CD8-positive, alpha-beta memory T cell (primary cell): Measurements from ENCODE around the gene OPA3. TPM values are rescaled to one million over a fixed set of nuclear protein-coding genes. Genes with fewer than 3 reads are reported as not detected.
A peak's percentile ranks its signal among the peaks of the same experiment; 100 is the strongest.
"Not testable (repeated sequence)": the region's sequence is repeated elsewhere in the genome, so short reads cannot be mapped to it uniquely, and the experiment has no call there.

Source experiments
- CTCF ChIA-PET: fragments of 350-600 bp; sonication (Branson Sonifier 250); formaldehyde crosslinking; loops from one replicate; lab custom pipeline; 2021; ENCODE audit warnings: antibody characterized with exemption; lab: Charles Lee
- POLR2A ChIA-PET: fragments of 350-600 bp; sonication (Branson Sonifier 250); formaldehyde crosslinking; loops from one replicate; lab custom pipeline; 2021; ENCODE audit warnings: antibody characterized with exemption; lab: Charles Lee
- DNase-seq, 5 donors: peaks; one replicate each; pipeline versions ENCODE4 v3.0.0 to v3.0.0-alpha.2; 2020 to 2022; ENCODE audit warnings: mixed read lengths in 1 of 5
- H3K27ac ChIP-seq: one replicate; pipeline ENCODE4 v1.7.0; 2013; ENCODE audit warnings: low read depth, mild to moderate bottlenecking, low read length, moderate library complexity
- H3K27me3 ChIP-seq: 2 replicates; pipeline ENCODE4 v1.7.0; 2013; ENCODE audit warnings: low read length, mild to moderate bottlenecking; ENCODE audit not compliant: insufficient read depth, poor library complexity, severe bottlenecking
- H3K36me3 ChIP-seq: 2 replicates; pipeline ENCODE4 v1.7.0; 2013; ENCODE audit warnings: mild to moderate bottlenecking, low read length, moderate library complexity; ENCODE audit not compliant: insufficient read depth
- H3K4me1 ChIP-seq: 2 replicates; pipeline ENCODE4 v1.7.0; 2013; ENCODE audit warnings: mild to moderate bottlenecking, low read length, moderate library complexity; ENCODE audit not compliant: insufficient read depth
- H3K4me3 ChIP-seq: 2 replicates; pipeline ENCODE4 v1.7.0; 2013; ENCODE audit warnings: mild to moderate bottlenecking, low read length
- H3K9me3 ChIP-seq: 2 replicates; pipeline ENCODE4 v1.7.0; 2013; ENCODE audit warnings: mild to moderate bottlenecking, low read length
- H3K27ac Mint-ChIP-seq, 8 donors: one replicate each; pipeline ENCODE4 v1.8.0; 2020 to 2021; ENCODE audit warnings: mixed read lengths in 8 of 8, mild to moderate bottlenecking in 6 of 8, inconsistent platforms in 3 of 8, moderate library complexity in 3 of 8
- H3K27me3 Mint-ChIP-seq, 2 donors: one replicate each; pipeline ENCODE4 v1.8.0; 2020 to 2021; ENCODE audit warnings: mixed read lengths in 2 of 2, mild to moderate bottlenecking in 1 of 2, moderate library complexity in 1 of 2
- H3K36me3 Mint-ChIP-seq, 3 donors: one replicate each; pipeline ENCODE4 v1.8.0; 2020 to 2021; ENCODE audit warnings: mixed read lengths in 3 of 3, inconsistent platforms in 1 of 3, mild to moderate bottlenecking in 1 of 3
- H3K4me1 Mint-ChIP-seq, 3 donors: one replicate each; pipeline ENCODE4 v1.8.0; 2020 to 2021; ENCODE audit warnings: mixed read lengths in 3 of 3, inconsistent platforms in 1 of 3, mild to moderate bottlenecking in 1 of 3
- H3K4me3 Mint-ChIP-seq, 7 donors: one replicate each; pipeline ENCODE4 v1.8.0; 2020 to 2021; ENCODE audit warnings: mixed read lengths in 7 of 7, mild to moderate bottlenecking in 6 of 7, moderate library complexity in 4 of 7, inconsistent platforms in 2 of 7
- H3K9me3 Mint-ChIP-seq, 5 donors: one replicate each; pipeline ENCODE4 v1.8.0; 2020 to 2022; ENCODE audit warnings: mixed read lengths in 5 of 5, mild to moderate bottlenecking in 3 of 5, moderate library complexity in 2 of 5, inconsistent platforms in 1 of 5
- polyA plus RNA-seq: library from polyadenylated mRNA; unstranded; fragments of 300-500 nt; fragmentation: Illumina TruSeq; gene quantifications from one replicate; pipeline ENCODE4 v1.2.3, GENCODE V29; 2021
- total RNA-seq, 2 experiments: library from RNA; stranded (reverse); gene quantifications; one replicate each; pipeline ENCODE4 v1.2.3, GENCODE V29; 2021

OPA3 gene
- total RNA-seq (10 to 100 TPM; 14.2 to 17.5 TPM), polyA plus RNA-seq (18.1 TPM)

- peak within 1 kb of the TSS; percentile 91 to 100 (median 98) for H3K27ac Mint-ChIP-seq
- ChIA-PET CTCF (interaction anchor here (0.7 to 2.6 kb wide), 5 partner anchors 57 to 108 kb away, joined by 3 to 8 read pairs (median 3); partner anchors contain the start of gene QPCTL), POLR2A (interaction anchor here (1.1 to 2.5 kb wide), 3 partner anchors 58 to 102 kb away, joined by 3 to 10 read pairs (median 3); no protein-coding TSS in a partner anchor)
- Histone ChIP-seq H3K4me3 (peak within 1 kb of the TSS; percentile 100), H3K4me1 (peaks cover 12% of the 10 kb centered on the region), H3K27me3 (no peaks in the 10 kb centered on the region), H3K27ac (peak within 1 kb of the TSS; percentile 99), H3K36me3 (no peaks in the 10 kb centered on the region), H3K9me3 (no peaks in the 10 kb centered on the region)
- peak; percentile 99 to 100 (median 99) for DNase-seq
- H3K4me3 Mint-ChIP-seq: peak within 1 kb of the TSS; percentile 86 to 98 (median 94)
- no peaks in the 10 kb centered on the region for H3K9me3 Mint-ChIP-seq
- H3K4me1 Mint-ChIP-seq: peaks cover 17 to 26% (median 19%) of the 10 kb centered on the region in 3 donors
- peaks cover 4 to 11% of the 10 kb centered on the region in 2 donors for H3K27me3 Mint-ChIP-seq
- H3K36me3 Mint-ChIP-seq: peaks cover 0 to 13% (median 5%) of the 10 kb centered on the region in 3 donors
Measured at GRCh38 chr19:45584332-45585157, at the start of gene OPA3. Gene OPA3 (minus strand): TSS chr19:45584802. CDS start chr19:45584764, 38 bp downstream.

DNA sequence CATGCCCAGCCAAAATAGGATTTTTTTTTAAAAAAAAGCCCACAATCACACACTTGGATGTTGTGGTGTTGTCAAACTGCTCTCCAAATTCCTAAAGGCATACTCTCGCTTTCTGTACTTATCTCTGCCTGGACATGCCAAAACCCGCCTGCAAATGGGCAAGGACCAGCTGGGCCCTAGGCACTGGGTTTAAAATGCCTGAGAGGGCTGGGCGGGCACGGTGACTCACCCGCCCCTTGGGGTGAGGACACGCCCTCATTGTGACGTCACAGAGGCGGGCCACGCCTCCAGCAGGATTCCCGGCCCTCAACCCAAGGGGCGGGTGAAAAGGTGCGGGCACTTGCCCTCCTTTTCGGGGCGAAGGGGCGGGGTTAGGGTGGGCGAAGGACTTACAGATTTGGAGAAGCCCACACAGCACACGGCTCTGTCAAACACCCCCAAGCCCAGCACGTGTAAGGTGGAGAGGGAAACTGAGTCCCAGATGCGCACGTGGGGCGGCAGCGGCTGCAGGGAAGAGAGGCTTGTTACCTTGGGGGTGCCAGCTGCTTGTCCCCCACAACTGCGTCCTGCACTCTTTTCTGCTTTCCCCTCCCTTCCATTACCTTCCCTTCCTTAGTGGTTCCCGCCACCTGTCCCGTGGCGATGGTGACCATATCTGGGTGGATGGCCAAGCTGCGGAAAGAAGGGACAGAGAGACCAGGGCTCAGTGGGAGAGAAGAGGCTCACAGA is 48.0 kb upstream of the OPA3 start:
- peaks cover 6% of the 10 kb centered on the region for H3K36me3 ChIP-seq
- POLR2A ChIA-PET: interaction anchor here (1.3 kb wide), 1 partner anchor 8 kb away, joined by 3 read pairs; no protein-coding TSS in a partner anchor
- Mint-ChIP-seq H3K4me1 (peaks cover 0 to 2% (median 0%) of the 10 kb centered on the region in 3 donors), H3K9me3 (no peaks in the 10 kb centered on the region), H3K4me3 (no peak overlapping the region), H3K36me3 (peaks cover 0 to 29% (median 0%) of the 10 kb centered on the region in 3 donors), H3K27ac (peak overlapping the region in 3 of 8 donors; percentile 36 to 66 (median 55)), H3K27me3 (peaks cover 0 to 2% of the 10 kb centered on the region in 2 donors)
- no peaks in the 10 kb centered on the region for H3K9me3 ChIP-seq
- no peaks in the 10 kb centered on the region for H3K4me1 ChIP-seq
- H3K27ac ChIP-seq: no peak overlapping the region
- no peaks in the 10 kb centered on the region for H3K27me3 ChIP-seq
- CTCF ChIA-PET: interaction anchor here (2.9 kb wide), 1 partner anchor 10 kb away, joined by 8 read pairs; no protein-coding TSS in a partner anchor
- peak in 3 of 5 donors; percentile 8 to 53 (median 25) for DNase-seq
- H3K4me3 ChIP-seq: no peak overlapping the region

DNA sequence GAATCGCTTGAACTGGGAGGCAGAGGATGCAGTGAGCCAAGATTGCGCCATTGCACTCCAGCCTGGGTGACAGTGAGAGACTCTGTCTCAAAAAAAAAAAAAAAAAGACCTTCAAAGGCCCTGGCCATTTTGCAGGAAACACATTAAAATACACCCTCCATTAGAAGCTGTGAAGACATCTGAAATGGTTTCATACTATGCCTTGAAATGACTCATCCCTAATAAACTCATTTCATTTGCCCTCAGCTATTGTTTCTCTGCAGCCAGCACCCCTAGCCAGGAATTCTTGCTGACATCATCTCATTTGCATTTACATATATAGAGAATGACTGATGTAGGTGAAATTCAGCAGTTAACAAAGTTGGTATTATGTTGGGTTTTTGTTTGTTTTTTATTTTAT is 45.9 kb upstream of the OPA3 start:
- no peak for DNase-seq
- H3K36me3 ChIP-seq: peaks cover 14% of the 10 kb centered on the region
- peaks cover 0 to 38% (median 0%) of the 10 kb centered on the region in 3 donors for H3K36me3 Mint-ChIP-seq
- no peak overlapping the region for H3K4me3 ChIP-seq
- H3K4me3 Mint-ChIP-seq: no peak overlapping the region
- H3K9me3 Mint-ChIP-seq: no peaks in the 10 kb centered on the region
- H3K4me1 ChIP-seq: no peaks in the 10 kb centered on the region
- no peaks in the 10 kb centered on the region for H3K27me3 ChIP-seq
- H3K27ac ChIP-seq: no peak overlapping the region
- POLR2A ChIA-PET: interaction anchor here (0.6 kb wide), 1 partner anchor 226 kb away, joined by 6 read pairs; no protein-coding TSS in a partner anchor
- H3K9me3 ChIP-seq: no peaks in the 10 kb centered on the region
- peaks cover 0 to 2% (median 2%) of the 10 kb centered on the region in 3 donors for H3K4me1 Mint-ChIP-seq
- H3K27me3 Mint-ChIP-seq: peaks cover 0 to 2% of the 10 kb centered on the region in 2 donors
- H3K27ac Mint-ChIP-seq: no peak overlapping the region
- CTCF ChIA-PET: interaction anchor here (0.9 to 1.6 kb wide), 4 partner anchors 12 to 191 kb away, joined by 3 to 10 read pairs (median 4); no protein-coding TSS in a partner anchor

- no peak for DNase-seq
- no peak overlapping the region for H3K4me3 ChIP-seq
- POLR2A ChIA-PET: no interaction called here
- Mint-ChIP-seq H3K27me3 (peaks cover 0 to under 1% of the 10 kb centered on the region in 2 donors), H3K36me3 (peaks cover 0 to 43% (median 0%) of the 10 kb centered on the region in 3 donors), H3K4me1 (peaks cover 0 to 2% (median 2%) of the 10 kb centered on the region in 3 donors), H3K4me3 (no peak overlapping the region), H3K9me3 (no peaks in the 10 kb centered on the region), H3K27ac (no peak overlapping the region)
- H3K27me3 ChIP-seq: no peaks in the 10 kb centered on the region
- CTCF ChIA-PET: interaction anchor here (1.2 kb wide), 1 partner anchor 22 kb away, joined by 4 read pairs; no protein-coding TSS in a partner anchor
- H3K27ac ChIP-seq: no peak overlapping the region
- H3K9me3 ChIP-seq: no peaks in the 10 kb centered on the region
- H3K36me3 ChIP-seq: peaks cover 14% of the 10 kb centered on the region
- H3K4me1 ChIP-seq: no peaks in the 10 kb centered on the region
Measured at GRCh38 chr19:45629704-45630103, 45.1 kb upstream of the OPA3 start.

DNA sequence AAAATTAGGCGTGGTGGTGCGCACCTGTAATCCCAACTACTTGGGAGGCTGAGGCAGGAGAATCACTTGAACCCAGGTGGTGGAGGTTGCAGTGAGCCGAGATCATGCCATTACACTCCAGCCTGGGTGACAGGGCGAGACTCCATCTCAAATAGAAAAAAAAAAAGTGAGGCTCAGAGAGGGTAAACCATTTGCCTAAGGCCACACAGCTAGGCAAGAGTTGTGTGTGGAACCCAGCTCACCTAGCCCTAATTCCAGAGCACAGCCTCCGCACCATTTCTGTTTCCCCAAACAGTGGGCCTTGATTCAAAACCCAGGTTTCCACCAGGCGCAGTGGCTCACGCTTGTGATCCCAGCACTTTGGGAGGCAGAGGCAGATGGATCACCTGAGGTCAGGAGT is 43.6 kb upstream of the OPA3 start:
- POLR2A ChIA-PET, H3K9me3 Mint-ChIP-seq, DNase-seq, H3K4me1 ChIP-seq, H3K4me3 Mint-ChIP-seq, H3K27me3 ChIP-seq, H3K4me3 ChIP-seq, H3K9me3 ChIP-seq, H3K4me1 Mint-ChIP-seq, H3K27ac ChIP-seq, H3K27me3 Mint-ChIP-seq, H3K27ac Mint-ChIP-seq: not testable (repeated sequence)
- H3K36me3 ChIP-seq: peaks cover 14% of the 10 kb centered on the region
- H3K36me3 Mint-ChIP-seq: peaks cover 0 to 54% (median 8%) of the 10 kb centered on the region in 3 donors
- CTCF ChIA-PET: interaction anchor here (1.7 kb wide), 1 partner anchor 14 kb away, joined by 5 read pairs; no protein-coding TSS in a partner anchor

DNA sequence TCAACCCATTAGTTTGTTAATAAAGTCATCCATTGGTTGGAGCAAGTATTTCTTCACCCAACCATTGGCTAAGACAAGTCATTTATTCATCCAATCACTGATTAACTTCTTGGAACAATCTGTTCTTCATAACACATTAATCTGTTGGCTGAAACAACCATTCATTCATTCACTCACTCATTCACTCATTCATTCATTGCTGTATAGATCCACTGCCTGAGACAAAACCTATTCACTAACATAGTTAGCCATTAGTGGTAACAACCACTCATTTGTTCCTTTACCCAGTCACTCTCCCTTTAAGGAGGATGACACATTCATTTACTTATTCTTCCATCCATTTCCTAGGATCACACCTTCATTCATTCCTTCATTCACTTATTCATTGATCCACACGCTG is 39.4 kb upstream of the OPA3 start:
- ChIA-PET POLR2A (no interaction called here), CTCF (interaction anchor here (1.0 kb wide), 1 partner anchor 18 kb away, joined by 4 read pairs; no protein-coding TSS in a partner anchor)
- Mint-ChIP-seq H3K36me3 (peaks cover 0 to 67% (median 16%) of the 10 kb centered on the region in 3 donors), H3K27ac (peak overlapping the region in 2 of 8 donors; percentile 2 to 57), H3K9me3 (no peaks in the 10 kb centered on the region), H3K4me1 (peaks cover 0 to 5% (median 2%) of the 10 kb centered on the region in 3 donors), H3K4me3 (no peak overlapping the region), H3K27me3 (no peaks in the 10 kb centered on the region)
- Histone ChIP-seq H3K9me3 (no peaks in the 10 kb centered on the region), H3K36me3 (peaks cover 14% of the 10 kb centered on the region), H3K27me3 (no peaks in the 10 kb centered on the region), H3K4me1 (no peaks in the 10 kb centered on the region), H3K27ac (no peak overlapping the region), H3K4me3 (no peak overlapping the region)
- DNase-seq: no peak

DNA sequence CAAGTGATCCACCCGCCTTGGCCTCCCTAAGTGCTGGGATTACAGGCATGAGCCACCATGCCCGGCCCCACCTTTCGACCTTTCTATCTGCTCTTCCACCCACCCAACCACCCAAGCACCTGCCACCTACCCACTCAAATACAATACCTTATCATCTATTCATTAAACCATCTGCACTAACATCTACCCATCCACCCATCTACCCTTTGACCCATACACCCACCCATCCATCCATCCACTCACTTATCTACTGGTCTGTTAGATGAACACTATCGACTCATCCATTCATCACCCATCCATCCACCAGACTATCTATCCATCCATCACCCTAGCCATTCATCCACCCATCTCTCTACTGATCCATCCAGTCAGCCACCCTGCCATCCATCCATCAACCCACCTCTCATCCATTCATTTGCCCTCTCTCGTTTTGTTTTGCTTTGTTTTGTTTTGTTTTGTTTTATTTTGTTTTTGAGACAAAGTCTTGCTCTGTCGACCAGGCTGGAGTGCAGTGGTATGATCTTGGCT is 37.4 kb upstream of the OPA3 start:
- Histone ChIP-seq H3K27ac (no peak overlapping the region), H3K36me3 (peaks cover 10% of the 10 kb centered on the region), H3K9me3 (no peaks in the 10 kb centered on the region), H3K4me1 (no peaks in the 10 kb centered on the region), H3K4me3 (no peak overlapping the region), H3K27me3 (no peaks in the 10 kb centered on the region)
- no peak overlapping the region for H3K4me3 Mint-ChIP-seq
- CTCF ChIA-PET: no interaction called here
- peaks cover 0 to 70% (median 17%) of the 10 kb centered on the region in 3 donors for H3K36me3 Mint-ChIP-seq
- H3K27ac Mint-ChIP-seq: peak overlapping the region in 5 of 8 donors; percentile 20 to 77 (median 23)
- POLR2A ChIA-PET: no interaction called here
- H3K27me3 Mint-ChIP-seq: no peaks in the 10 kb centered on the region
- peaks cover 0 to 5% (median 2%) of the 10 kb centered on the region in 3 donors for H3K4me1 Mint-ChIP-seq
- DNase-seq: no peak
- no peaks in the 10 kb centered on the region for H3K9me3 Mint-ChIP-seq
